Mesothelial cell of epicardium (in vitro differentiated cells): ENCODE results near the gene FBN3. TPM values are rescaled to one million over a fixed set of nuclear protein-coding genes. Genes with fewer than 3 reads are reported as not detected.

Experiments used
- DNase-seq, 2 experiments: peaks; one replicate each; pipeline ENCODE4 v3.0.0; 2021; ENCODE audit warnings: low spot score in 2 of 2; ENCODE audit not compliant: unreplicated experiment in 2 of 2
- H3K27ac Mint-ChIP-seq: 2 replicates; pipeline ENCODE4 v1.8.0; 2021; ENCODE audit warnings: mixed read lengths
- H3K27me3 Mint-ChIP-seq: 2 replicates; pipeline ENCODE4 v1.8.0; 2021; ENCODE audit warnings: low read depth, mixed read lengths
- H3K36me3 Mint-ChIP-seq: 2 replicates; pipeline ENCODE4 v1.8.0; 2021; ENCODE audit warnings: mixed read lengths
- H3K4me1 Mint-ChIP-seq: 2 replicates; pipeline ENCODE4 v1.8.0; 2021; ENCODE audit warnings: mixed read lengths
- H3K4me3 Mint-ChIP-seq: 2 replicates; pipeline ENCODE4 v1.8.0; 2021; ENCODE audit warnings: mild to moderate bottlenecking, moderate library complexity, mixed read lengths
- H3K9me3 Mint-ChIP-seq: 2 replicates; pipeline ENCODE4 v1.8.0; 2021; ENCODE audit warnings: mixed read lengths
- total RNA-seq: library from RNA; stranded (reverse); gene quantifications from 3 replicates; pipeline ENCODE4 v1.2.1, GENCODE V29; 2021
- TF ChIP-seq, protein P1 (sequence below): fragments of 200-600 bp; sonication (generic); IDR thresholded peaks from one replicate; pipeline ENCODE4 v1.5.0; 2021; ENCODE audit warnings: antibody characterized with exemption; ENCODE audit not compliant: unreplicated experiment

FBN3 gene
- 115 to 124 TPM (median 120 TPM) in 3 replicates for total RNA-seq

DNA sequence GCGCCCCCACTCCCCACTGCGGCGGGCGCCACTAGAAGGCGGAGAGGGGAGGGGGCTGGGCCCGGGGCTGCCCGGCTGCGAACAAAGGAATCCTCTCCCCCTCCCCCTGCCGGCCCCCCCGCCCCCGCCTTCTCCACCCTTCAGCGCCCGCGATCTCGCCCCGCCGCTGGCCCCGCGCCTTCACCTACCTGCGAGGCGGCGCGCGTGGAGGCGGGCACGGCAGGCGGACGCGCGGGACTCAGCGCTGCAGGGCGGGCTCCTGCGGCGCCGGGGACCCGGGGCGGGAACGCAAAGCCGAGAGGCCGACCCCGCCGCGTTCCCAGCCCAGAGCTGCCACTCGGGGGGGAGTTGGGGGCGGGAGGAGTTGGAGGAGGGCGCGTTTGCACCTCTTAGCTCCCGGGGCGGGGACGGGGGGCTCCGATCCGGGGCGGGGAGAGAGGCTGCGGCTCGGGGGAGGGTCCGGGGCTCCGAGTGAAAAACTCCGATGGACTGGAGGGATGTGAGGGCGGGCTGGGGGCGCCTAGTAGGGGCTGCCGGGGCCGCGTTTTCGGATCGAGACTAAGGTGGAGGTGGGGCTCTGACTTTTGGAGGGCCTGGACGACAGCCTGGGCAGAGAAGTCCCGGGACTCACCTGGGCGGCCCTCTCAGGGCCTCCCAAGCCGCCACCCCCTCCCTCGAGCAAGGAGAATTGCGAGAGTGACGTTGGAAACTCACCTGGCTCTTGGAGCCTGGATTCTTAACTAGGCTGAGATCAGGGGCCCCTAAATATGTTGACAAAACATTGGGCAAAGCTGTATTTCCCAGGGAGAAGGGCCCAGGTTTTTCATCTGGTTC is at the start of gene FBN3:
TSS of gene FBN3 (minus strand) at position 332 of the 834 bp plus-strand sequence. CDS start 2,112 bp downstream, outside the sequence.
- H3K9me3 Mint-ChIP-seq, result no peaks in the 10 kb centered on the region
- TF ChIP-seq, protein P1, sequence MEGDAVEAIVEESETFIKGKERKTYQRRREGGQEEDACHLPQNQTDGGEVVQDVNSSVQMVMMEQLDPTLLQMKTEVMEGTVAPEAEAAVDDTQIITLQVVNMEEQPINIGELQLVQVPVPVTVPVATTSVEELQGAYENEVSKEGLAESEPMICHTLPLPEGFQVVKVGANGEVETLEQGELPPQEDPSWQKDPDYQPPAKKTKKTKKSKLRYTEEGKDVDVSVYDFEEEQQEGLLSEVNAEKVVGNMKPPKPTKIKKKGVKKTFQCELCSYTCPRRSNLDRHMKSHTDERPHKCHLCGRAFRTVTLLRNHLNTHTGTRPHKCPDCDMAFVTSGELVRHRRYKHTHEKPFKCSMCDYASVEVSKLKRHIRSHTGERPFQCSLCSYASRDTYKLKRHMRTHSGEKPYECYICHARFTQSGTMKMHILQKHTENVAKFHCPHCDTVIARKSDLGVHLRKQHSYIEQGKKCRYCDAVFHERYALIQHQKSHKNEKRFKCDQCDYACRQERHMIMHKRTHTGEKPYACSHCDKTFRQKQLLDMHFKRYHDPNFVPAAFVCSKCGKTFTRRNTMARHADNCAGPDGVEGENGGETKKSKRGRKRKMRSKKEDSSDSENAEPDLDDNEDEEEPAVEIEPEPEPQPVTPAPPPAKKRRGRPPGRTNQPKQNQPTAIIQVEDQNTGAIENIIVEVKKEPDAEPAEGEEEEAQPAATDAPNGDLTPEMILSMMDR, result no peak
- DNase-seq, result peak; percentile 45 to 64

DNA sequence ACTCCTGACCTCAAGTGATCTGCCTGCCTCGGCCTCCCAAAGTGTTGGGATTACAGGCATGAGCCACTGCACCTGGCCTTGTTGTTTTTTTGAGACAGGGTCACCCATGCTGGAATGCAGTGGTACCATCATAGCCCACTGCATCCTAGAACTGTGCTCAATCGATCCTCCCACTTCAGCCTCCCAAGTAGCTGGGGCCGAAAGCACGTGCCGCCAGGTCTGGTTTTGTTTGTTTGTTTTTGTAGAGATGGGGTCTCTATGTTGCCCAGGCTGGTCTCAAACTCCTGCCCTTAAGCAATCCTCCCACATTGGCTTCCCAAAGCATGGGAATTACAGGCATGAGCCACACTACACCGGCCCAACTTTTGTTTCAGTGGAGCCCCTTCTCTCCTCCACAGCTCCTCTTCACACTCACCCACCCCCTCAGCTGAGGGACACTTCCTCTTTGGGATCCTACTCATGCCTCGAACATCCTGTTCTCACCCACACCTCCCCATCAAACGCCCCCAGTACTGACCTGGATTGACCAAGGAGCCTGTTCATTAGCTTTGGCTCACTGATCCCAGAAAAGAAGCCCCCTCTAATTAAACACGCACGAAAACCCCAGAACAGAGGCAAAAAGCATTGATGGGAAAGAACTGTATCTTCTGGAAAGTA is 47.0 kb upstream of the FBN3 start:
- Mint-ChIP-seq H3K27me3 (no peaks in the 10 kb centered on the region), H3K9me3 (no peaks in the 10 kb centered on the region), H3K4me3 (no peak overlapping the region), H3K4me1 (peaks cover 11% of the 10 kb centered on the region), H3K36me3 (no peaks in the 10 kb centered on the region), H3K27ac (peak overlapping the region; percentile 14)
- TF ChIP-seq, protein P1, result no peak
- no peak for DNase-seq

More for the DNA sequence above, at the start of gene FBN3:
- H3K36me3 Mint-ChIP-seq, result no peaks in the 10 kb centered on the region
- H3K4me1 Mint-ChIP-seq, result peaks cover 40% of the 10 kb centered on the region
- H3K27ac Mint-ChIP-seq, result peak within 1 kb of the TSS; percentile 91
- H3K27me3 Mint-ChIP-seq, result no peaks in the 10 kb centered on the region
- H3K4me3 Mint-ChIP-seq, result peak within 1 kb of the TSS; percentile 81

DNA sequence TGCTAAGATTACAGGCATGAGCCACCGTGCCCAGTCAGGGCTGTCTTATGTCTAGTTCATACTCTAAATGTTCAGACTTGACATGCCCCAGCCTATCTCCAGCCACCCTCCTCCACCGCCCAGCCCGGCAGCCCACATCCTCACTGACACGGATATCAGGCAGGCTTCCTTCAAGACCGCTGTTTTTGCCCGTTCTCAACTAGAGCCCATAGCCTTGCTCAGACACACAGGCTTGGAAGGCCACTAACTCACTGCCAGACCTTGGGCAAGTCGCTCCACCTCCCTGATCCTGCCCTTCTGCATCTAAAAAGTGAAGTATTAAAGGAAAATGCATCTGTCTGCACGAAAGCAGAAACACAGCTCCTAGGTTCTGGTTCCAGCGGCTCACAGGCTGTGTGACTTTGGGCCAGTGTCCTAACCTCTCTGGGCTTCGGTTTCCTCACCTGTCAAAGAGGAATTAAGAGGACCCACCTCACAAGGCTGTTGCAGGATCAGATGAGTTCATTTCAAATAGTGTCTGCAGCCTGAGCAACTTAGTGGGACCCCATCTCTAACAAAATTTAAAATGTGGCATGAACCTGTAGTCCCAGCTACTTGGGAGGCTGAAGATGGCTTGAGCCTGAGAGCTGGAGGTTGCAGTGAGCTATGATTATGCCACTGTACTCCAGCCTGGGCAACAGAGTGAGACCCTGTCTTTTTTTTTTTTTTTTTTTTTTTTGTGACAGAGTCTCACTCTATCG is 45.3 kb upstream of the FBN3 start:
- Mint-ChIP-seq H3K27me3 (no peaks in the 10 kb centered on the region), H3K36me3 (no peaks in the 10 kb centered on the region), H3K4me3 (no peak overlapping the region), H3K9me3 (no peaks in the 10 kb centered on the region), H3K27ac (no peak overlapping the region), H3K4me1 (peaks cover 11% of the 10 kb centered on the region)
- no peak for DNase-seq
- TF ChIP-seq, protein P1, result no peak

DNA sequence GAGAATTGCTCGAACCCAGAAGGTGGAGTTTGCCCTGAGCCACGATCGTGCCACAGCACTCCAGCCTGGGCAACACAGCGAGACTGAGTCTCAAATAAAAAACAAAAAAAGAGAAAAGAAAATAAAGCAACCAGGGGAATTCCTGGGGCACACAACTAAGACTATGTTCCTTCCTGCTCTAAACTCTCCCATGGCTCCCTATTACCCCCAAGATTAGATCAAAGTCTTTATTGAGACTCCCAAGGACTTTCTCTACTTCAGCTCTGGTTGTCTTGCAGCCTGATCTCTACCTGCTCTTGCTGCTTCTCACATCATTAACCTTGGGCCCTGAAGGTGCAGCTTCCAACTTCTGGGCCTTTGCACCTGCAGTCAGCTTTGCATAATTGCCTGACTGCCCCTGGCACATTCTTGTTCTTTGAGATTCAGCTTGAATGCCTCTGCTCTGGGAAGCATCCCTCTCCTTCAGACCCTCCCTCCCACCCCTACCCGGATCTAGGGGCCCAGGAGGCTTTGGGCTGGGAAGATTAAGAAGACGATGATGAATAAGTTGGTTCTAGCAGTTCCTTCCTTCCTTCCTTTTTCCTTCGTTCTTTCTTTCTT is 42.9 kb upstream of the FBN3 start:
- Mint-ChIP-seq H3K27ac (peak overlapping the region; percentile 39), H3K27me3 (no peaks in the 10 kb centered on the region), H3K4me1 (peaks cover 11% of the 10 kb centered on the region), H3K36me3 (no peaks in the 10 kb centered on the region), H3K4me3 (no peak overlapping the region), H3K9me3 (no peaks in the 10 kb centered on the region)
- TF ChIP-seq, protein P1, result no peak
- no peak for DNase-seq

DNA sequence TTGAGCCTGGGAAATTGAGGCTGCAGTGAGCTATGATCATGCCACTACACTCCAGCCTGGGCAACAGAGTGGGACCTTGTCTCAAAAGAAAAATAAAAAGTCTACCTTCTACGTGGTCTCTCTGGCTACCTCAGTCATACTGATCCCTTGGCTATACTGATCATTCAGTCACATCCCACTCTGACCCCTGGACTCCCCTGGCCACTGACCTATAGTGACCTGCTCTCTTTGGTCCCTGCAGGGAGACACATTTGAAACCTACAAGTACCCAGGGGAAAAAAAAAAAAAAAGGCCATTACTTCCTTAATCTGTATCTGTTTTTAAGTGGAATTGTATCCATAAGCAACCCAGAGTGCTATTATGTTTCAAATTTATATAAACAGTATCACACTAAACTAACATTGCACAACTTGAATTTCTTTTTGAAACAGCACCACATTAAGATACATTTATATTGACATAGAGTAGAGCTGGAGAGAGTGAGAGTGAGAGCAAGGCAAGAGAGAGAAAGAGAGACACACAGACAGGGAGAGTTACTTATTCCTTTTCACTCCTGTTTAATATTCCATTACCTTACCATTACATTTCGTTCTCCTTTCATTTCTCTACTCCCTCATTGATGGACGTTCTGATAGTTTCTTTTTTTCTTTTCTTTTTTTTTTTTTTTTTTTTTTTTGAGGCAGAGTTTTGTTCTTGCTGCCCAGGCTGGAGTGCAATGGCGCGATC is 36.1 kb upstream of the FBN3 start:
- H3K9me3 Mint-ChIP-seq, result no peaks in the 10 kb centered on the region
- no peak overlapping the region for H3K27ac Mint-ChIP-seq
- no peaks in the 10 kb centered on the region for H3K27me3 Mint-ChIP-seq
- H3K4me1 Mint-ChIP-seq, result no peaks in the 10 kb centered on the region
- DNase-seq, result no peak
- no peak overlapping the region for H3K4me3 Mint-ChIP-seq
- TF ChIP-seq, protein P1, result no peak
- H3K36me3 Mint-ChIP-seq, result no peaks in the 10 kb centered on the region
